ENCODE measurements around the gene TNFRSF4. TPM values are rescaled to one million over a fixed set of nuclear protein-coding genes. Genes with fewer than 3 reads are reported as not detected.

The TNFRSF4 gene
- total and polyA plus RNA-seq, 2 of the 13 experiments (the other 11 are each of a cell fraction or from before 2014, with no cell fraction given) = not detected

DNA sequence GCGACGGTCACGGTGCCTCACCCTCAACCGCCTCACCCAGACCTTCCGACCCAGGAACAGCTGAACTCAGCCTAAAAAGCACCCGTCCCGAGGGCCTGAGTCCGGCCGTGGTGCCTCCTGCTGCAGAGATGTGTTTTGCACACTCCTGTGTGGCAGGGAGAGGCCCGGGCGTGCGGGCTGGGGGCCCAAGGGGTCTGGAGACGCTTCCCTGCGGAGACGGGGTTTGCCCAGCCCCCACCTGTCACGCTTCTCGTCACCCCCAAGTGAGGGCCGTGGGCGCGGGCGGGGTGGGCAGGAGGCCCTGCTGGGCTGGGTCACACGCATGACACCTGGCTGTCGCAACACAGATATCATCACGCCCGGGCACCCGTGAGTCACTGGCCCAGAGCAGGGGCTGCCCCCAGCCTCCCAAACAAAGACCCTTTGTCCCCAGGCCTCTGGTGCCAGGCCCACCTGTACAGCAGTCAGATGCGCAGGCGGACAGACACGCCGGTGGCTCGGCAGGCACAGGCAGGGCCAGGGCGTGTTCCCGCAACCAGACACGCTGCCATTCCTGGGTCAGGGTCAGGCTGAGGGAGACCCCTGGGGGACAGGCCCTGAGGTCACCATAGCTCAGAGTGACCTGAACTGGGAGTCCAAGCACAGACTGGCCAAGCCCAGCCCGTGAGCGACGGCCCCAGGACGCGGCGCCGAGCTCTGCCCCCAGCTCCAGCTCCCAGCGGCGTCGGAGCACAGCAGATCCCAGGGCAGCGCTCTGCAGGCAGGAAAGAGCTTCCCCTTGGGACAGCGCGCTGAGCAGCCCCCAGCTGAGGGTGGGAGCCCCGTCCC lies 24.1 kb upstream of the TNFRSF4 start (continued):
- TF ChIP-seq, protein P1, sequence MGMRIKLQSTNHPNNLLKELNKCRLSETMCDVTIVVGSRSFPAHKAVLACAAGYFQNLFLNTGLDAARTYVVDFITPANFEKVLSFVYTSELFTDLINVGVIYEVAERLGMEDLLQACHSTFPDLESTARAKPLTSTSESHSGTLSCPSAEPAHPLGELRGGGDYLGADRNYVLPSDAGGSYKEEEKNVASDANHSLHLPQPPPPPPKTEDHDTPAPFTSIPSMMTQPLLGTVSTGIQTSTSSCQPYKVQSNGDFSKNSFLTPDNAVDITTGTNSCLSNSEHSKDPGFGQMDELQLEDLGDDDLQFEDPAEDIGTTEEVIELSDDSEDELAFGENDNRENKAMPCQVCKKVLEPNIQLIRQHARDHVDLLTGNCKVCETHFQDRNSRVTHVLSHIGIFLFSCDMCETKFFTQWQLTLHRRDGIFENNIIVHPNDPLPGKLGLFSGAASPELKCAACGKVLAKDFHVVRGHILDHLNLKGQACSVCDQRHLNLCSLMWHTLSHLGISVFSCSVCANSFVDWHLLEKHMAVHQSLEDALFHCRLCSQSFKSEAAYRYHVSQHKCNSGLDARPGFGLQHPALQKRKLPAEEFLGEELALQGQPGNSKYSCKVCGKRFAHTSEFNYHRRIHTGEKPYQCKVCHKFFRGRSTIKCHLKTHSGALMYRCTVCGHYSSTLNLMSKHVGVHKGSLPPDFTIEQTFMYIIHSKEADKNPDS (CRISPR knock-in tag; IDR thresholded peaks at IDR 0.05) = peak; percentile 86; the same call in 1 of the 2 replicates
- TF ChIP-seq TBX2 (CRISPR knock-in tag; IDR thresholded peaks at IDR 0.05; ENCODE audit: borderline replicate concordance) (peak; percentile 98), NFE2L2 (IDR thresholded peaks at IDR 0.05; ENCODE audit: low read length) (no peak), TMF1 (CRISPR knock-in tag; IDR thresholded peaks at IDR 0.05; ENCODE audit: low read depth) (no peak), ZNF362 (CRISPR knock-in tag; IDR thresholded peaks at IDR 0.05; ENCODE audit: borderline replicate concordance) (no peak), NONO (IDR thresholded peaks at IDR 0.05) (no peak), NONO (CRISPR knock-in tag; conservative IDR thresholded peaks at IDR 0.05) (peak; percentile 73), SMARCE1 (IDR thresholded peaks at IDR 0.05; ENCODE audit: borderline replicate concordance) (no peak), AHDC1 (CRISPR knock-in tag; IDR thresholded peaks at IDR 0.05; ENCODE audit: borderline replicate concordance) (peak; percentile 63; the same call in 1 of the 2 replicates), KAT8 (CRISPR knock-in tag; IDR thresholded peaks at IDR 0.05) (peak; percentile 33; the same call in 1 of the 2 replicates), FLYWCH1 (CRISPR knock-in tag; IDR thresholded peaks at IDR 0.05) (no peak)
- TF ChIP-seq, protein P2, sequence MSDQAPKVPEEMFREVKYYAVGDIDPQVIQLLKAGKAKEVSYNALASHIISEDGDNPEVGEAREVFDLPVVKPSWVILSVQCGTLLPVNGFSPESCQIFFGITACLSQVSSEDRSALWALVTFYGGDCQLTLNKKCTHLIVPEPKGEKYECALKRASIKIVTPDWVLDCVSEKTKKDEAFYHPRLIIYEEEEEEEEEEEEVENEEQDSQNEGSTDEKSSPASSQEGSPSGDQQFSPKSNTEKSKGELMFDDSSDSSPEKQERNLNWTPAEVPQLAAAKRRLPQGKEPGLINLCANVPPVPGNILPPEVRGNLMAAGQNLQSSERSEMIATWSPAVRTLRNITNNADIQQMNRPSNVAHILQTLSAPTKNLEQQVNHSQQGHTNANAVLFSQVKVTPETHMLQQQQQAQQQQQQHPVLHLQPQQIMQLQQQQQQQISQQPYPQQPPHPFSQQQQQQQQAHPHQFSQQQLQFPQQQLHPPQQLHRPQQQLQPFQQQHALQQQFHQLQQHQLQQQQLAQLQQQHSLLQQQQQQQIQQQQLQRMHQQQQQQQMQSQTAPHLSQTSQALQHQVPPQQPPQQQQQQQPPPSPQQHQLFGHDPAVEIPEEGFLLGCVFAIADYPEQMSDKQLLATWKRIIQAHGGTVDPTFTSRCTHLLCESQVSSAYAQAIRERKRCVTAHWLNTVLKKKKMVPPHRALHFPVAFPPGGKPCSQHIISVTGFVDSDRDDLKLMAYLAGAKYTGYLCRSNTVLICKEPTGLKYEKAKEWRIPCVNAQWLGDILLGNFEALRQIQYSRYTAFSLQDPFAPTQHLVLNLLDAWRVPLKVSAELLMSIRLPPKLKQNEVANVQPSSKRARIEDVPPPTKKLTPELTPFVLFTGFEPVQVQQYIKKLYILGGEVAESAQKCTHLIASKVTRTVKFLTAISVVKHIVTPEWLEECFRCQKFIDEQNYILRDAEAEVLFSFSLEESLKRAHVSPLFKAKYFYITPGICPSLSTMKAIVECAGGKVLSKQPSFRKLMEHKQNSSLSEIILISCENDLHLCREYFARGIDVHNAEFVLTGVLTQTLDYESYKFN (CRISPR knock-in tag; conservative IDR thresholded peaks at IDR 0.05) = peak; percentile 68
- TF ChIP-seq, protein P3, sequence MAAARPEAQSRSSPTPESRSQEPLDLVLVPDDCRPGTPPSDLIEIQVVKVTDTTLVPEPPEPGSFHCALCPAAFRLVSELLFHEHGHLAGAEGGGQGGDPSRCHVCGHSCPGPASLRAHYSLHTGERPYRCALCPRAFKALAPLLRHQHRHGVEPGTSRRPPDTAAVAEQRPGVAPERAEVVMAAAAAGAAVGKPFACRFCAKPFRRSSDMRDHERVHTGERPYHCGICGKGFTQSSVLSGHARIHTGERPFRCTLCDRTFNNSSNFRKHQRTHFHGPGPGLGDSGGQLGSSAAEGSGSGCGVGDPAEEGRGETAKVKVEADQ (CRISPR knock-in tag; IDR thresholded peaks at IDR 0.05; ENCODE audit: borderline replicate concordance) = no peak
